Epithelial cell of esophagus (primary cell): Measurements from ENCODE around the gene FTCD.

Experiments used
- DNase-seq: peaks from one replicate; pipeline ENCODE4 v3.0.0; 2010; ENCODE audit warnings: low read depth
- H3K4me3 ChIP-seq: 2 replicates; pipeline ENCODE4 v1.5.1; 2011; ENCODE audit warnings: mild to moderate bottlenecking, low read length, control low read depth
- TF ChIP-seq, protein P1 (sequence below): IDR thresholded peaks from 2 replicates; pipeline ENCODE4 v1.5.1; 2011; ENCODE audit warnings: low read depth, mild to moderate bottlenecking, low read length, control low read depth, inconsistent platforms; ENCODE audit not compliant: insufficient read depth; ENCODE audit errors: missing control alignments

The FTCD gene

DNA sequence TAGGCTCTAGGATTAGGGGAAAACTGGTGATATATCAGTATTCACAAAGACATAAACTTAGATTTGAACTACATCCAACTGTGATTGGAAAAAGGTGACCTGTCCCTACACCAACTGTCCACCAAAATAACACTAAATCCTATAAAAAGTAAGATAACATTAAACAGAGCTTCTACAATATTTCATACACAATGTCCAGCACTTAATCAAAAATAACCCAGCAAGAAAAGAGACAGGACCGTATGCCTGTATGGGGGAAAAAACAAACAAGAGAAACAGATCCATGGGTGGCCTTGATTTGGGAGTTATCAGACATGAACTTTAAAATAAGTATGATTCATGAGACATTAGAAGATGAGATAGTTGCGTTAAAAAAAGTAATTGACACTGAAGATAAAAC is 67.2 kb downstream of the FTCD start:
- no peak overlapping the region for H3K4me3 ChIP-seq
- no peak for DNase-seq
- TF ChIP-seq, protein P1, sequence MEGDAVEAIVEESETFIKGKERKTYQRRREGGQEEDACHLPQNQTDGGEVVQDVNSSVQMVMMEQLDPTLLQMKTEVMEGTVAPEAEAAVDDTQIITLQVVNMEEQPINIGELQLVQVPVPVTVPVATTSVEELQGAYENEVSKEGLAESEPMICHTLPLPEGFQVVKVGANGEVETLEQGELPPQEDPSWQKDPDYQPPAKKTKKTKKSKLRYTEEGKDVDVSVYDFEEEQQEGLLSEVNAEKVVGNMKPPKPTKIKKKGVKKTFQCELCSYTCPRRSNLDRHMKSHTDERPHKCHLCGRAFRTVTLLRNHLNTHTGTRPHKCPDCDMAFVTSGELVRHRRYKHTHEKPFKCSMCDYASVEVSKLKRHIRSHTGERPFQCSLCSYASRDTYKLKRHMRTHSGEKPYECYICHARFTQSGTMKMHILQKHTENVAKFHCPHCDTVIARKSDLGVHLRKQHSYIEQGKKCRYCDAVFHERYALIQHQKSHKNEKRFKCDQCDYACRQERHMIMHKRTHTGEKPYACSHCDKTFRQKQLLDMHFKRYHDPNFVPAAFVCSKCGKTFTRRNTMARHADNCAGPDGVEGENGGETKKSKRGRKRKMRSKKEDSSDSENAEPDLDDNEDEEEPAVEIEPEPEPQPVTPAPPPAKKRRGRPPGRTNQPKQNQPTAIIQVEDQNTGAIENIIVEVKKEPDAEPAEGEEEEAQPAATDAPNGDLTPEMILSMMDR, result no peak

DNA sequence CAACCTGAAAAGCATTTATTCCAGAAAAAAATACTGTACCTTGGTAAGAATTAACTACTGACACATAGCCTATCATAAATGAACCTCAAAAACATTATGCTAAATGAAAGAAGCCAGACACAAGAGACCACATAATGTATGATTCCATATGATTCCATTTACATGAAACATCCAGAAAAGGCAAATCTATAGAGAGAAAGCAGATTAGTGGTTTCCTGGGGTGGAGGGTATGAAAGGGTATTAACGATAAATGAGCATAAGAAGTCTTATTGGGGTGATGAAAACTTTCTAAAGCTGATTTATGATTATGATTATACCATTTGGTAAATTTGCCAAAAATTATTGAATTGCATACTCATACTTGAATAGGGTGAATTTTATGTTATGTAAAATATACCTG is 67.7 kb downstream of the FTCD start:
- TF ChIP-seq, protein P1, result no peak
- H3K4me3 ChIP-seq, result no peak overlapping the region
- DNase-seq, result no peak
